ENCODE measurements around the gene RFNG. TPM values are rescaled to one million over a fixed set of nuclear protein-coding genes. Genes with fewer than 3 reads are reported as not detected.
A peak's percentile ranks its signal among the peaks of the same experiment; 100 is the strongest.

Gene RFNG
- polyA plus RNA-seq, 1 experiment, result 11.8 TPM

DNA sequence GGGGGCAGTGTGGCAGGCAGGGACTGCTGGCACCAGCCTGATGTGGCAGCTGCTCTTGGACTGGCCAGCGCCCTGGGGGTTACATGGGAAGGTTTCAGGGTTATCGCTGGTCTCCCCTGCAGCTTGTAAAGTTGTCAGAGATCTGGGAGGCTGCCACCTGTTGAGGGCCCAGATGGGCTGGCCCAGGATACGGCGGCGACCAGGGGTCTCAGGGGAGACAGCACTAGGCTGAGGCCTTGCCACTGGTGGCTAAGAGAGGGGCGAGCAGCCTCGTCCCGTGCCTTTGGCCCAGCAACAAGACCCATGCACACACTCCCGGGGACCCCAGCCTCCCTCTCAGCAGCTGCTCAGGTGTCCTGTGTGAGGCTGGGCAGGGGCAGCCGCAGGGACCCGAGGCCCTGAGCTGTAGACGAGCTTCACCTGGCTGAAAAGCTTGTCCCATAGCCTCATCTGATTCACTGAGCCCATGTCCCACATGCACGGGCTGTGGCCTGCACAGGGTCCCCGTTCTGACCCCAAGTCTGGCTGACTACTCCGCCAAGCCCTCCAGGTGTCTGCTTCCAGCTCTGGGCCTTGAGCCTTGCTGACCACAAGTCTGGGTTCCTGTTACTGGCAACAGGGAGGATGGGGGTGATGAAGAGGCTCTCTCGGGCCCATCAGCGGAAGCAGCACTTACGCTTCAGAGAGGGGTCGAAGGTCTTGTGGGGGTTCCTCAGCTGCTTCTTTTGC lies 7.8 kb upstream of the RFNG start:
- Histone ChIP-seq H3K9me3 (ENCODE audit: control insufficient read depth, insufficient read depth, low read length) (no peaks in the 10 kb centered on the region; the same call in 1 of the 2 replicates), H3K27me3 (ENCODE audit: control insufficient read depth, insufficient read depth, low read length) (no peaks in the 10 kb centered on the region), H3K27ac (ENCODE audit: low read depth, low read length) (no peak overlapping the region), H3K4me3 (ENCODE audit: low read depth, low read length) (no peak overlapping the region)
- ChIA-PET POLR2A (interaction anchor here (1.7 to 2.2 kb wide), 2 partner anchors 17 to 22 kb away, joined by 3 to 5 read pairs; partner anchors contain the start of gene DCXR), CTCF (no interaction called here)
- TF ChIP-seq, protein P1, sequence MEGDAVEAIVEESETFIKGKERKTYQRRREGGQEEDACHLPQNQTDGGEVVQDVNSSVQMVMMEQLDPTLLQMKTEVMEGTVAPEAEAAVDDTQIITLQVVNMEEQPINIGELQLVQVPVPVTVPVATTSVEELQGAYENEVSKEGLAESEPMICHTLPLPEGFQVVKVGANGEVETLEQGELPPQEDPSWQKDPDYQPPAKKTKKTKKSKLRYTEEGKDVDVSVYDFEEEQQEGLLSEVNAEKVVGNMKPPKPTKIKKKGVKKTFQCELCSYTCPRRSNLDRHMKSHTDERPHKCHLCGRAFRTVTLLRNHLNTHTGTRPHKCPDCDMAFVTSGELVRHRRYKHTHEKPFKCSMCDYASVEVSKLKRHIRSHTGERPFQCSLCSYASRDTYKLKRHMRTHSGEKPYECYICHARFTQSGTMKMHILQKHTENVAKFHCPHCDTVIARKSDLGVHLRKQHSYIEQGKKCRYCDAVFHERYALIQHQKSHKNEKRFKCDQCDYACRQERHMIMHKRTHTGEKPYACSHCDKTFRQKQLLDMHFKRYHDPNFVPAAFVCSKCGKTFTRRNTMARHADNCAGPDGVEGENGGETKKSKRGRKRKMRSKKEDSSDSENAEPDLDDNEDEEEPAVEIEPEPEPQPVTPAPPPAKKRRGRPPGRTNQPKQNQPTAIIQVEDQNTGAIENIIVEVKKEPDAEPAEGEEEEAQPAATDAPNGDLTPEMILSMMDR (IDR thresholded peaks at IDR 0.05; ENCODE audit: low read depth, low read length), result no peak
- DNase-seq (ENCODE audit: low read depth, low spot score), result no peak

DNA sequence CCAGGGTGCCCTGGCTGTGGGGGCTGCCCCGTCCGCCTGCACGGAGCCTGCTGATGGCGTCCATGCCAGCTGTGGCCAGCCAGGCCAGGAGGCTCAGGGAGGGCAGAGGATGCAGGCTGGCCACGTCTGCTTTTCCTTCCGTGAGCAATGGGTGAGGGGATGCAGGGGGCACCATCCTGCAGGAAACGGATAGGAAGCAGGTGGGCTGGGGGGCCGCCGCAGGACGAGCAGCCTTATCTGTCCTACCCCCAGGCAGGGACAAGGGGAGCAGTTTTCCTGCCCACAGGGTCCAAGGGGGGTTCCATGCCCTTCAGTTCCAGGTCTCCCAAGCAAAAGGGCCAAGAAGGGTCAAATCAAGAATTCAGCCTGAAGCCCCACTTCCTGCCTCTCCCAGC lies 7.2 kb upstream of the RFNG start:
- CTCF ChIA-PET, result no interaction called here
- no peak for DNase-seq (ENCODE audit: low read depth, low spot score)

DNA sequence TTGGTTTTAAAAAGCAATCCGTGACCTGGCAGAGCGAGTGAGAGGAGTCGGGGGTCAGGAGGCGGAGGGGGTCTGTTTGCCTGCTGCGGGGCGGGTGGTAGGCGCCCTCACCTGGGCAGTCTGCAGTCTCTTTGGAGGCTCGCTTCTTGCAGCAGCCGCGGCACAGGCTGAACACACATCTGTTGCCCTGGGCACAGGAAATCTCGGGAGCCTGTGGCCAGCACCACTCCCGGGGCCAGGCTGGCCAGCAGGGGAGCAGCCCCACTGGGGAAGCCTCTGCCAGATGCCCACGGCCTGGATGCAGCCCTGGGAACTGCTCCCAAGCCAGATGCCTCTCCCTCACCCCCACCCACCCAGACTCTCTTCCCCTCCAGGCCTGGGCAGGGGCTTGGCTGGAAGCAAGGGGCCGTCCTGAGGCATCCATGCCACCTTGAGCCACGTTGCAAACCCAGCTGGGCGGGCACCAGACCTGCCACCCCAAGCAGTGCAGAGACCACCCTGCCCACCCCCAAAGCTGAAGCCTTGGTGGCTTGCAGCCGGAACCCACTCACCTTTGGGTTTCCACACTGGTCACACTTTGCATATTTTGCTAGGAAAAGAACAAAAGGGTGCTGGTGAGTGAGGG lies 6.7 kb upstream of the RFNG start:
- ChIA-PET CTCF (no interaction called here), POLR2A (interaction anchor here (2.2 kb wide), 1 partner anchor 21 kb away, joined by 5 read pairs; the partner anchor contains the start of gene DCXR)
- TF ChIP-seq, protein P1 (IDR thresholded peaks at IDR 0.05; ENCODE audit: low read depth, low read length), result no peak
- H3K4me3 ChIP-seq (ENCODE audit: low read depth, low read length), result no peak overlapping the region
- no peaks in the 10 kb centered on the region for H3K27me3 ChIP-seq (ENCODE audit: control insufficient read depth, insufficient read depth, low read length)
- H3K27ac ChIP-seq (ENCODE audit: low read depth, low read length), result no peak overlapping the region
- H3K9me3 ChIP-seq (ENCODE audit: control insufficient read depth, insufficient read depth, low read length), result no peaks in the 10 kb centered on the region; the same call in 1 of the 2 replicates
- DNase-seq (ENCODE audit: low read depth, low spot score), result no peak

More for the DNA sequence above, 7.2 kb upstream of the RFNG start:
- Histone ChIP-seq H3K4me3 (ENCODE audit: low read depth, low read length) (no peak overlapping the region), H3K9me3 (ENCODE audit: control insufficient read depth, insufficient read depth, low read length) (no peaks in the 10 kb centered on the region; the same call in 1 of the 2 replicates), H3K27me3 (ENCODE audit: control insufficient read depth, insufficient read depth, low read length) (no peaks in the 10 kb centered on the region), H3K27ac (ENCODE audit: low read depth, low read length) (no peak overlapping the region)
- POLR2A ChIA-PET, result interaction anchor here (2.2 kb wide), 1 partner anchor 21 kb away, joined by 5 read pairs; the partner anchor contains the start of gene DCXR
- TF ChIP-seq, protein P1 (IDR thresholded peaks at IDR 0.05; ENCODE audit: low read depth, low read length), result no peak

DNA sequence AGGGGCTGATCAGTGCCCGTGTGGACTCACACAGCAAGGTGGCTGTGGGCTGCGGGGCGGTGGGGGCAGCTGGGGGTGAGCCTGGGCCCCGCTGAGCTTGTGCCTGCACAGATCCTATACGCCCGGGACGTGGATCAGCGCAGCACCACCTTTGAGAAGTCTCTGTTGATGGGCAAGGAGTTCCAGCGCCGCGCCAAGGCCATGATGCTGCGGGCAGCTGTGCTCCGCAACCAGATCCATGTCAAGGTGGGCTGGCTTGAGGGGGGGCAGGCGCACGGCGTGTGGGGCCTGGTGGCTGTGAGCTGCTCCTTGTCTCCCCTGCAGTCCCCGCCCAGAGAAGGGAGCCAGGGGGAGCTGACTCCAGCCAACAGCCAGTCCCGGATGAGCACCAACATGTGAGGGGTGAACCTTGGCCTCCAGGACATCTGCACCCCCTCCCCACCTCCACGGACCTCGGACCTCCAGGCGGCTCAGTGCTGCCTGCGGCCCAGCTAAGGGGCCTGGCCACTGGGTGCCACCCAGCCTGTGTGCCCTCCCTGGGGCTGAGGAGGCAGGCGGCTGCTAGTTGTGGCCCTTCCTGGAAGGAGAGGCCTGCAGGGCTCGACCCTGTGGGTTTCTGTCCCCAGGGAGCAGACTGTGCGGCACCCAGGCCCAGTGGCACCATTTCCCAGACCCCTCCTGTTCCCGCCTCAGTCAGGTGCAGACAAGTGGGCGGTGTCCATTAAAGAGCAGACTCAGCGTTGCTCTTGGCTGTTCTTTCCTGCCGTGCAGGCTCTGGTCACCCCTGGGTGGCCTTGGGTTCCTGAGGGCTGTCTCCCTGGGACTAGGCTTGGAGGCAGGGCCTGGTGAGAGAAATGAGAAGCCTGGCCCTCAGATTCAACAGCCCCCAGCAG lies 5.4 kb upstream of the RFNG start:
- TF ChIP-seq, protein P1 (IDR thresholded peaks at IDR 0.05; ENCODE audit: low read depth, low read length), result no peak
- CTCF ChIA-PET, result no interaction called here
- no peak overlapping the region for H3K4me3 ChIP-seq (ENCODE audit: low read depth, low read length)
- no peaks in the 10 kb centered on the region for H3K27me3 ChIP-seq (ENCODE audit: control insufficient read depth, insufficient read depth, low read length)
- H3K9me3 ChIP-seq (ENCODE audit: control insufficient read depth, insufficient read depth, low read length), result no peaks in the 10 kb centered on the region; the same call in 1 of the 2 replicates
- POLR2A ChIA-PET, result interaction anchor here (0.5 to 1.1 kb wide), 2 partner anchors 16 to 19 kb away, joined by 3 to 4 read pairs; no protein-coding TSS in a partner anchor
- peak overlapping the region; percentile 11 for H3K27ac ChIP-seq (ENCODE audit: low read depth, low read length)
- DNase-seq (ENCODE audit: low read depth, low spot score), result no peak
